BJ (cell line): ENCODE data around the gene PRR36. TPM values are rescaled to one million over a fixed set of nuclear protein-coding genes. Genes with fewer than 3 reads are reported as not detected.
"Not testable (repeated sequence)": the region's sequence is repeated elsewhere in the genome, so short reads cannot be mapped to it uniquely, and the experiment has no call there.

Source experiments
- CTCF ChIA-PET: fragments of 350-600 bp; formaldehyde crosslinking; extraction: SDS; loops from one replicate; lab custom pipeline; 2021; ENCODE audit warnings: antibody characterized with exemption, inconsistent platforms; lab: Yijun Ruan, JAX
- POLR2A ChIA-PET: fragments of 300-600 bp; sonication (Branson Sonifier 250); formaldehyde crosslinking; extraction: SDS; loops from one replicate; lab custom pipeline; 2021; ENCODE audit warnings: antibody characterized with exemption; lab: Charles Lee
- DNase-seq: peaks from one replicate; pipeline ENCODE4 v3.0.0-alpha.2; 2011; ENCODE audit warnings: low read depth
- H3K27me3 ChIP-seq: 2 replicates; pipeline ENCODE4 v1.6.0; 2011; ENCODE audit warnings: low read length; ENCODE audit not compliant: control insufficient read depth, insufficient read depth
- H3K36me3 ChIP-seq: 2 replicates; pipeline ENCODE4 v1.5.1; 2011; ENCODE audit warnings: low read length; ENCODE audit not compliant: control insufficient read depth, insufficient read depth
- H3K4me3 ChIP-seq: 2 replicates; pipeline ENCODE4 v1.5.1; 2011; ENCODE audit warnings: low read depth, mild to moderate bottlenecking, control low read depth, low read length
- polyA plus RNA-seq: library from polyadenylated mRNA; depleted of rRNA; stranded (reverse); fragments of >200 nt; gene quantifications from 2 replicates; pipeline ENCODE4 v1.2.3, GENCODE V29; 2011
- TF ChIP-seq, protein P1 (sequence below): IDR thresholded peaks from 2 replicates; pipeline ENCODE4 v1.5.1; 2011; ENCODE audit warnings: low read depth, mild to moderate bottlenecking, control low read depth, inconsistent platforms, low read length, moderate library complexity; ENCODE audit not compliant: insufficient read depth

Gene PRR36
- polyA plus RNA-seq, 1 experiment: not detected

GRCh38 chr19:7921302-7921966 is 47.2 kb upstream of the PRR36 start:
- Histone ChIP-seq H3K4me3 (peak overlapping the region; percentile 53), H3K27me3 (no peaks in the 10 kb centered on the region), H3K36me3 (peaks cover 9% of the 10 kb centered on the region)
- TF ChIP-seq, protein P1, sequence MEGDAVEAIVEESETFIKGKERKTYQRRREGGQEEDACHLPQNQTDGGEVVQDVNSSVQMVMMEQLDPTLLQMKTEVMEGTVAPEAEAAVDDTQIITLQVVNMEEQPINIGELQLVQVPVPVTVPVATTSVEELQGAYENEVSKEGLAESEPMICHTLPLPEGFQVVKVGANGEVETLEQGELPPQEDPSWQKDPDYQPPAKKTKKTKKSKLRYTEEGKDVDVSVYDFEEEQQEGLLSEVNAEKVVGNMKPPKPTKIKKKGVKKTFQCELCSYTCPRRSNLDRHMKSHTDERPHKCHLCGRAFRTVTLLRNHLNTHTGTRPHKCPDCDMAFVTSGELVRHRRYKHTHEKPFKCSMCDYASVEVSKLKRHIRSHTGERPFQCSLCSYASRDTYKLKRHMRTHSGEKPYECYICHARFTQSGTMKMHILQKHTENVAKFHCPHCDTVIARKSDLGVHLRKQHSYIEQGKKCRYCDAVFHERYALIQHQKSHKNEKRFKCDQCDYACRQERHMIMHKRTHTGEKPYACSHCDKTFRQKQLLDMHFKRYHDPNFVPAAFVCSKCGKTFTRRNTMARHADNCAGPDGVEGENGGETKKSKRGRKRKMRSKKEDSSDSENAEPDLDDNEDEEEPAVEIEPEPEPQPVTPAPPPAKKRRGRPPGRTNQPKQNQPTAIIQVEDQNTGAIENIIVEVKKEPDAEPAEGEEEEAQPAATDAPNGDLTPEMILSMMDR: no peak
- DNase-seq: no peak
- POLR2A ChIA-PET: no interaction called here
- CTCF ChIA-PET: interaction anchor here (1.1 to 7.1 kb wide), 4 partner anchors 8 to 68 kb away, joined by 4 to 29 read pairs (median 12); partner anchors contain the start of gene MAP2K7

- peak; percentile 69 for DNase-seq
- POLR2A ChIA-PET: interaction anchor here (0.6 to 1.3 kb wide), 5 partner anchors 8 to 1495 kb away, joined by 4 to 20 read pairs (median 5); partner anchors contain the start of genes GPR108 and TIMM44
Observed at GRCh38 chr19:7920519-7921301, 46.5 kb upstream of the PRR36 start.

DNA sequence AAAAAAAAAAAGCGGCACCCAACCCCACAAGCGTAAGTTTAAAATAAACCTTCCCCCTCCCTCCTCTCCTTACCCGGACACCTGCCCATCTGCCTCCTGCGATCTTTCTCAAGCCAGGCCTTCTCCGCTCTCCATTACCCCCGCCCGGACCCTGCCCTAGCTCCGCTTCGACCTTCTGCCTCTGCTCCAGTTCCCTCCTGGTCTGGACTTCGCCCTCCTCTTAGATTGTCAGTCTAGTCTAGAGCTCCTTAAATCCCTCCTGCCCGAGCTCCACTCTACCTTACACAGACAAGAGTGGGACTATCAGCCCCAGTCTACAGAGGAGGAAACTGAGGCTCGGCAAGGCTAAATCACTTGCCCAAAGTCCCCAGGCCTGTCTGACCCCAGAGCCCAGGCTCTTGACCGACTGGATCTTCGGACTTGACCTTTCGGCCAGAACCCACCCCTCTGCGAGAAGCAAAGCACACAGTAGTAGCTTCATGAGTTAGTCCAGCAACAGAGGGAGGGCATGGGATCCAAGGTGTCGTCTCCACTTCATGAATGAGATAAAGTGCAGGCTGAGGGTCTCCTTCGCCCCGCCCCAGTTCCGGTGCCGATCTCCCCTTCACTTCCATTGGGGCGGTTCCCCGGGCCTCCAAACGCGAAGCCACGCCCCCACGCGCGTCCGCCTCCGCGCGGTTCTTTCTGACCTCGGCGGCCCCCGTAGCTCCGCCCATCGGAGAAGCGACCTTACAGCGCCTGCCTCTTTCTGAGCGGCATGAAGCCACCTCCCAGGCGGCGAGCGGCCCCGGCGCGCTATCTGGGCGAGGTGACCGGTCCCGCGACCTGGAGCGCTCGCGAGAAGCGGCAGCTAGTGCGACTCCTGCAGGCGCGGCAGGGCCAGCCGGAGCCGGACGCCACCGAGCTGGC is 45.7 kb upstream of the PRR36 start, which contains the start of gene SNAPC2:
Gene SNAPC2 (plus strand): TSS at position 729 of the 909 bp plus-strand sequence. CDS start 29 bp downstream, at position 758.
- ChIA-PET CTCF (interaction anchor here (1.1 to 7.1 kb wide), 6 partner anchors 10 to 83 kb away, joined by 3 to 29 read pairs (median 10); partner anchors contain the start of gene TIMM44), POLR2A (interaction anchor here (0.6 to 1.3 kb wide), 6 partner anchors 9 to 1496 kb away, joined by 3 to 20 read pairs (median 5); partner anchors contain the start of genes GPR108, MAP2K7 and TIMM44)
- Histone ChIP-seq H3K27me3 (no peaks in the 10 kb centered on the region), H3K4me3 (peak within 1 kb of the TSS; percentile 82), H3K36me3 (peaks cover 9% of the 10 kb centered on the region)
- DNase-seq: peak; percentile 56
- TF ChIP-seq, protein P1: no peak

More at GRCh38 chr19:7920519-7921301, 46.5 kb upstream of the PRR36 start:
- Histone ChIP-seq H3K27me3 (no peaks in the 10 kb centered on the region), H3K36me3 (peaks cover 9% of the 10 kb centered on the region), H3K4me3 (peak overlapping the region; percentile 82)
- TF ChIP-seq, protein P1: no peak
- CTCF ChIA-PET: interaction anchor here (0.5 to 7.1 kb wide), 7 partner anchors 9 to 353 kb away, joined by 3 to 29 read pairs (median 10); partner anchors contain the start of genes MAP2K7 and TIMM44

- H3K27me3 ChIP-seq: no peaks in the 10 kb centered on the region
- no peak overlapping the region for H3K4me3 ChIP-seq
- TF ChIP-seq, protein P1: no peak
- no peak for DNase-seq
- POLR2A ChIA-PET: interaction anchor here (1.1 kb wide), 1 partner anchor 15 kb away, joined by 3 read pairs; the partner anchor contains the start of gene MAP2K7
- CTCF ChIA-PET: interaction anchor here (1.1 to 7.1 kb wide), 9 partner anchors 8 to 65 kb away, joined by 3 to 29 read pairs (median 10); partner anchors contain the start of genes CTXN1 and TIMM44
- peaks cover 9% of the 10 kb centered on the region for H3K36me3 ChIP-seq
Observed at GRCh38 chr19:7918615-7919421, 44.6 kb upstream of the PRR36 start.

DNA sequence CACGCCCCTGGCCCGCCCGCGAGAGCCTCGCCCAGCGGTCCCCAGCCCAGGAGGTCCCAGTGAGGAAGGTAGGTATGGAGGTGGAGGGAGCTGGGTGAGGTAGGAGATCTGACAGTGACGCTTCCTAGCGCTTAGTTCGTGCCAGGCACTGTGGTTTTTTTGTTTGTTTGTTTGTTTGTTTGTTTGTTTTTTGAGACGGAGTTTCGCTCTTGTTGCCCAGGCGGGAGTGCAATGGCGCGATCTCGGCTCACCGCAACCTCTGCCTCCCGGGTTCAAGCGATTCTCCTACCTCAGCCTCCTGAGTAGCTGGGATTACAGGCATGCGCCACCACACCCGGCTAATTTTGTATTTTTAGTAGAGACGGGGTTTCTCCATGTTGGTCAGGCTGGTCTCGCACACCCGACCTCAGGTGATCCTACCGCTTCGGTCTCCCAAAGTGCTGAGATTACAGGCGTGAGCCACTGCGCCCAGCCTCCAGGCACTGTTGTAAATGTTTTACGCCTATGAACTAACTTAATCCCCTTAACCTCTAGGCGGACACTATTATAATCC is 43.9 kb upstream of the PRR36 start:
- DNase-seq, POLR2A ChIA-PET, H3K27me3 ChIP-seq, H3K36me3 ChIP-seq: not testable (repeated sequence)
- peak overlapping the region; percentile 49 for H3K4me3 ChIP-seq
- CTCF ChIA-PET: interaction anchor here (0.8 to 7.1 kb wide), 11 partner anchors 8 to 346 kb away, joined by 3 to 29 read pairs (median 5); partner anchors contain the start of genes CTXN1 and TIMM44
